Smooth muscle cell (in vitro differentiated cells): ENCODE measurements around the gene ART5. TPM values are rescaled to one million over a fixed set of nuclear protein-coding genes. Genes with fewer than 3 reads are reported as not detected.

ENCODE experiments used
- DNase-seq: peaks from one replicate; lab custom pipeline; 2025; ENCODE audit not compliant: unreplicated experiment; lab: John Stamatoyannopoulos, UW
- H2AFZ ChIP-seq: fragments of 200-600 bp; sonication (generic); 2 replicates; pipeline ENCODE4 v1.6.0; 2016; ENCODE audit warnings: antibody characterized with exemption, low read depth, mild to moderate bottlenecking
- H3F3A ChIP-seq: fragments of 200-600 bp; sonication (generic); 2 replicates; pipeline ENCODE4 v1.6.0; 2017; ENCODE audit warnings: antibody characterized with exemption, low read depth
- H3K27ac ChIP-seq: fragments of 200-600 bp; sonication (generic); 2 replicates; pipeline ENCODE4 v1.5.1; 2016; ENCODE audit warnings: low read depth, mild to moderate bottlenecking
- H3K27me3 ChIP-seq: fragments of 200-600 bp; sonication (generic); 2 replicates; pipeline ENCODE4 v1.6.1; 2016; ENCODE audit warnings: low read depth, mild to moderate bottlenecking
- H3K36me3 ChIP-seq: fragments of 200-600 bp; sonication (generic); 2 replicates; pipeline ENCODE4 v1.5.1; 2016; ENCODE audit warnings: low read depth
- H3K4me1 ChIP-seq: fragments of 200-600 bp; sonication (generic); 2 replicates; pipeline ENCODE4 v1.5.1; 2016; ENCODE audit warnings: low read depth
- H3K4me2 ChIP-seq: fragments of 200-600 bp; sonication (generic); 2 replicates; pipeline ENCODE4 v1.6.0; 2016; ENCODE audit warnings: mild to moderate bottlenecking
- H3K4me3 ChIP-seq: fragments of 200-600 bp; sonication (generic); 2 replicates; pipeline ENCODE4 v1.5.1; 2016; ENCODE audit warnings: mild to moderate bottlenecking
- H3K79me2 ChIP-seq: fragments of 200-600 bp; sonication (generic); 2 replicates; pipeline ENCODE4 v1.6.0; 2016; ENCODE audit warnings: low read depth, mild to moderate bottlenecking
- H3K9ac ChIP-seq: fragments of 200-600 bp; sonication (generic); 2 replicates; pipeline ENCODE4 v1.6.0; 2016; ENCODE audit warnings: low read depth
- H3K9me3 ChIP-seq: fragments of 200-600 bp; sonication (generic); replicated peaks from 2 replicates; pipeline ENCODE4 v1.5.1; 2016; ENCODE audit warnings: low read depth
- H4K20me1 ChIP-seq: fragments of 200-600 bp; sonication (generic); 2 replicates; pipeline ENCODE4 v1.6.0; 2016; ENCODE audit warnings: low read depth
- CTCF ChIP-seq: fragments of 200-600 bp; sonication (generic); IDR thresholded peaks from 2 replicates; pipeline ENCODE4 v1.5.1; 2017; ENCODE audit warnings: borderline replicate concordance, mild to moderate bottlenecking, antibody characterized with exemption; ENCODE audit not compliant: insufficient read depth, poor library complexity, severe bottlenecking
- WGBS: methylation state at CpG from one replicate; pipeline ENCODE4 v1.1.7; 2016; ENCODE audit warnings: low lambda C conversion rate; 5-methylcytosine and 5-hydroxymethylcytosine counted together
- polyA plus RNA-seq: library from polyadenylated mRNA; unstranded; fragments of >200 nt; fragmentation: Nextera tagmentation; extraction: Ambion mirVana; gene quantifications from 2 replicates; pipeline ENCODE4 v1.2.1, GENCODE V29; 2016
- total RNA-seq: library from RNA; depleted of rRNA; stranded (reverse); fragments of >200 nt; gene quantifications from 2 replicates; pipeline ENCODE4 v1.2.3, GENCODE V29; 2014

Gene ART5
- total and polyA plus RNA-seq, 2 experiments from 2014 or later: 3.5 to 5.2 TPM

GRCh38 chr11:3665336-3666022, 23.7 kb upstream of the ART5 start:
- no peak overlapping the region for H3K27ac ChIP-seq
- no peaks in the 10 kb centered on the region for H3F3A ChIP-seq
- H3K9ac ChIP-seq: no peak overlapping the region
- no peak overlapping the region for H2AFZ ChIP-seq
- 97% methylated on average over 6 of the region's 6 CpGs for WGBS
- no peaks in the 10 kb centered on the region for H3K36me3 ChIP-seq
- no peaks in the 10 kb centered on the region for H3K9me3 ChIP-seq
- TF ChIP-seq CTCF: no peak
- H3K4me2 ChIP-seq: no peak overlapping the region
- no peaks in the 10 kb centered on the region for H3K27me3 ChIP-seq
- H4K20me1 ChIP-seq: no peaks in the 10 kb centered on the region
- H3K4me1 ChIP-seq: no peaks in the 10 kb centered on the region
- H3K79me2 ChIP-seq: no peaks in the 10 kb centered on the region
- H3K4me3 ChIP-seq: no peak overlapping the region
- DNase-seq: no peak

- Histone ChIP-seq H2AFZ (no peak overlapping the region), H3F3A (no peaks in the 10 kb centered on the region), H3K27ac (no peak overlapping the region), H3K27me3 (no peaks in the 10 kb centered on the region), H3K79me2 (no peaks in the 10 kb centered on the region), H3K9ac (no peak overlapping the region), H3K9me3 (no peaks in the 10 kb centered on the region), H3K36me3 (no peaks in the 10 kb centered on the region), H4K20me1 (no peaks in the 10 kb centered on the region), H3K4me1 (no peaks in the 10 kb centered on the region), H3K4me2 (no peak overlapping the region), H3K4me3 (no peak overlapping the region)
- TF ChIP-seq CTCF: no peak
- DNase-seq: no peak
- WGBS: 90% methylated on average over 10 of the region's 10 CpGs
Observed at GRCh38 chr11:3664032-3664630, 22.3 kb upstream of the ART5 start.

- H3K4me1 ChIP-seq: no peaks in the 10 kb centered on the region
- no peak overlapping the region for H3K4me2 ChIP-seq
- DNase-seq: no peak
- no peak overlapping the region for H3K9ac ChIP-seq
- no peak overlapping the region for H3K4me3 ChIP-seq
- H3K79me2 ChIP-seq: no peaks in the 10 kb centered on the region
- no peak overlapping the region for H3K27ac ChIP-seq
- no peak for TF ChIP-seq CTCF
- no peaks in the 10 kb centered on the region for H3F3A ChIP-seq
- H3K27me3 ChIP-seq: no peaks in the 10 kb centered on the region
- H2AFZ ChIP-seq: no peak overlapping the region
- no peaks in the 10 kb centered on the region for H3K9me3 ChIP-seq
- no peaks in the 10 kb centered on the region for H3K36me3 ChIP-seq
- H4K20me1 ChIP-seq: no peaks in the 10 kb centered on the region
Observed at GRCh38 chr11:3662856-3663255, 21.1 kb upstream of the ART5 start.

- no peaks in the 10 kb centered on the region for H4K20me1 ChIP-seq
- H3F3A ChIP-seq: no peaks in the 10 kb centered on the region
- no peak overlapping the region for H3K4me3 ChIP-seq
- 97% methylated on average over 2 of the region's 2 CpGs for WGBS
- H2AFZ ChIP-seq: no peak overlapping the region
- no peak for DNase-seq
- no peaks in the 10 kb centered on the region for H3K9me3 ChIP-seq
- no peak for TF ChIP-seq CTCF
- no peaks in the 10 kb centered on the region for H3K4me1 ChIP-seq
- H3K27ac ChIP-seq: no peak overlapping the region
- no peaks in the 10 kb centered on the region for H3K79me2 ChIP-seq
- H3K9ac ChIP-seq: no peak overlapping the region
- H3K27me3 ChIP-seq: no peaks in the 10 kb centered on the region
- H3K36me3 ChIP-seq: no peaks in the 10 kb centered on the region
- no peak overlapping the region for H3K4me2 ChIP-seq
Observed at GRCh38 chr11:3660960-3661359, 19.2 kb upstream of the ART5 start.
